Stimulated activated CD4-positive, alpha-beta T cell treated with anti-CD3 and anti-CD28 coated beads, Interleukin-12 subunit alpha, Interleukin-12 subunit beta, amount 100 ng/mL, for 4 hours (primary cell): ENCODE data around the gene MAML1.
"Not testable (repeated sequence)": the region's sequence is repeated elsewhere in the genome, so short reads cannot be mapped to it uniquely, and the experiment has no call there.

Source experiments
- DNase-seq: peaks from one replicate; pipeline ENCODE4 v3.0.0-alpha.2; 2020

The MAML1 gene

GRCh38 chr5:179769796-179770195 lies 37.2 kb downstream of the MAML1 start:
- DNase-seq = no peak

GRCh38 chr5:179771311-179771895 lies 38.8 kb downstream of the MAML1 start:
- DNase-seq = no peak

GRCh38 chr5:179772351-179772750 lies 39.7 kb downstream of the MAML1 start:
- no peak for DNase-seq

GRCh38 chr5:179773686-179774040 lies 41.0 kb downstream of the MAML1 start:
- no peak for DNase-seq

GRCh38 chr5:179774442-179774841 lies 41.8 kb downstream of the MAML1 start:
- no peak for DNase-seq

DNA sequence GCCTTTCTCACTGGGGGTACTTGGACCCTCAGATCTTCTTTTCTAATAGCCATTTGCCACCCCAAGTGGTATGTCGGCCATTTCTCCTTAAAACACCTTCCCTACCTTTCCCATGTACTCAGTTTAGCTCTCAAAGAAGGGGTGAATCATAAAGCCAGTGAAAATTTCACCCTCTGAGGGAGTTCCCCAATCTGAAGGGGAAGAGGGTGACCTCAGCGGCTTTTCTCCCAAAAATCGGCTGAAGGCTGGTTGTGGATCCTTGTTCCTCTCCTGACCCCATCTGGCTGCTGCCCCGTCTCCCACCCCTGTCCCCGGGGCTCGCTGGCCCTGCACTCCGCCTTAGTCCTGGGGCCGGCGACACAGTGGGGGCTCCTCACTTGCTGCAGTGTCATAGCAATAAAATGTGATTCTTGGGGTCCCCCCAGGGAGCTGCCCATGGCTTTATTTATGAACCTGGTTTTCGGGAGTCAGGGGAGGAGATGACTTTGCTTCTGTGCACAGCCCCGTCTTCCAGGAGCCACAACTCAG lies 43.9 kb downstream of the MAML1 start:
- no peak for DNase-seq

GRCh38 chr5:179777456-179777855 lies 44.8 kb downstream of the MAML1 start:
- no peak for DNase-seq

DNA sequence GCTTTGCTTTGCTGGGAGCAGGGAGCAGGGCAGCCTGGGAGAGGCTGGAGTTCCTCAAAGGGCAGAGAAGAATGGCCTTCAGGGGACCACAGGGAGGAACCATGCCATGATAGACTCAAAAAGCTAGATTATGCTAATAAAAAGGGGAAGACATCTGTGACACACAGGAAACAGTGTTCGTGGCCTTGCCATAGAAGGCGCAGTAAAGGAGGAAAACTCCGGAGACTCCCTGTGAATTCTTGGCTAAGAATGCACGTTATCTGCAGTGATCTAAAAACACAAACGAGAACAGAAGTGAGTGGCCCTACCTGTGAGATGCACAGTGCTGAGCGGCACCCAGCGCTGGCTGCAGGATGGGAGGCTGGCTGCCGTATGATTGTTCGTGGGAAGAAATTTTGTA lies 45.3 kb downstream of the MAML1 start:
- DNase-seq = no peak

DNA sequence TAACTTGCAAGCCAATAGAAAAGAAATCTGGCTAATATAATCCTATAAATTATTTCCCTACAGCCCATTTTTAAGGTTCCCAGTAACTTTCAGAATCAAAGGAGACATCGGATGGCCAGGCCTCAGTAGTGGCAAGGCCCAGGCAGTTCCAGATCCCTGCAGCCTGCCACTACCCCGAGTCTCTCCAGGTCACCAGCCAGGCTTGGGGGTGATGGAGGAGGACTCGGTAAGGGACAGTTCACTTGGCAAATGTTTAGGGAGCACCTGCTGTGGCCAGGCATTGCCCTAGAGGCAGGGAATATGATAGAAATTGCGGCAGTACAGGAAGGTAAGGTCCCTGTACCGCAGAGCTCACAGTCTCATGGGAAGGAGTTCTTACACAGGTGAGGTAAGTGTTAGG lies 46.0 kb downstream of the MAML1 start:
- DNase-seq = no peak

DNA sequence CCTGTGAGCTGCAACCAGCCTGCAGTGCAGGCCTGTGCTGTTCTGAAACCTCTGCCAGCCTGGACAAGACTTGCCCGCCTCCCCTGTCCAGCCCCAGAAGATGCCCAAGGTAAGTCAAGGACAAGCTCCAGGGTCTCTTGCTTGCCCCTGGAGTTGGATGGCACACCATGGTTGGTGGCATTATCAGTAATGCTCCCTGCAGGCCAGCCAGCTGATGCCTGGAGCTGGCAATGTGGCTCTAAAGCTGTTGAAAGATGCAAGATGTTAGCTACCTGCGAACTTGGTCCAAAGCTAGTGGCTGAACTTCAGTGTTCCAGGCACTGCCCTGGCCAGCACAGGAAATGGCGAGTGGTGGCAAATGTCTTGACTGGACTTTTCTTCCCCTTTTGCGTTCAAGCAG lies 47.2 kb downstream of the MAML1 start:
- DNase-seq = no peak

DNA sequence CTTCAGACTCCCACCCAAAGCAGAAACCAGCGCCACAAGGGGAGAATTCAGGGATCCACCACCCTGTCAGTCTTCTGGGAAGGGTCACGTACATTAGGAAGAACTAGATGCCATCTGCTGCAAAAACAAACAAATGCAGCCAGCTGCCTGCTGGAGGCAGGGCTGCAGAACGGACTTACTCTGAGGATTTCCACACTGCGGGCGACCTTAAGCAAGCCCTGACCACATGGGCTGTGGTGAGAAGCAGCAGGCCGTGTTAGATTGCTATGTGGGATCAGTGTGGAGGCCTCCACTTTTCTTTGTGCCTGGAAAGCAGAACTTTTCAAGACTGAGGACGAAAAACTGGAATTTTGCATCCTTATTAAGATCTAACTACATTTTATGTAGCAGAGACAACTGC lies 47.7 kb downstream of the MAML1 start:
- no peak for DNase-seq

DNA sequence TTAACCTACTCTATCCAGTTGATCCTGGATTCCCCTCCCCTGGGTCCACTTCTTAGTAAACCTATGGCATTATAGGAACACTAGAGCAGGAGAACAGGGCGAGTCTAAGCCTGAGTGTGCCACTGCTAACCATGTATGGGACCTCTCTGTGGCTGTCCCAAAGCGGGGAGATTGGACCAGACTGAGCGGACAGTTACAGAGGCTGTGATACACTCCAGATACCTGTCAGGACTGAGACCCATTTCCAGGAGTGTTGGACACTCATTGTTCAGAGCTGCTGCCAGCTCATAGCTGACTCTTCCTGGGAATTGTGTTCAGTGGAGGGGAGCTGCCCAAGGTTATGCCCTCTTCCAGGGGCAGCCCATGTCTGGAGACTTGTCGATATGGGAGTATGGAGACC lies 49.2 kb downstream of the MAML1 start:
- no peak for DNase-seq

- no peak for DNase-seq
Measured at GRCh38 chr5:179783128-179783527, 50.5 kb downstream of the MAML1 start.

DNA sequence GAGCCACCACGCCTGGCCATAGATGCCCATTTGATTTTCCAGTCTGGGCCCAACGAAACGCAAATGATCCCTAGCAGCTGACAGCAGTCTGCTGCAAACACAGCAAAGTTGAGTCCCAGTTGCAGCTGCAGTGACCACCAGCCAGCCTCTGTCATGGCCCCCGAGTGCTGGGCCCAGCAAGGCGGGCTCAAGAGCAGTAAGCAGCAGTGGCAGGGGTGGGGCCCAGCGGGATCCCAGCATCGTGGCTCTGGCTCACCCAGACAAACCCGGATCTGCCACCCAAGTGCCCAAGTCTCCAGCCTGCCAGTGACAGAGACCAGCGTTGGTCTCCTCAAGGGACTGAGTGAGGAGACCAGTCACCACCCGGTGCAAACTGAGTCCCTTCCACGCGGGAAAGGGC lies 54.2 kb downstream of the MAML1 start:
- DNase-seq = no peak

GRCh38 chr5:179788193-179788854 lies 55.7 kb downstream of the MAML1 start:
- no peak for DNase-seq

- not testable (repeated sequence) for DNase-seq
Measured at GRCh38 chr5:179789278-179789677, 56.7 kb downstream of the MAML1 start.

DNA sequence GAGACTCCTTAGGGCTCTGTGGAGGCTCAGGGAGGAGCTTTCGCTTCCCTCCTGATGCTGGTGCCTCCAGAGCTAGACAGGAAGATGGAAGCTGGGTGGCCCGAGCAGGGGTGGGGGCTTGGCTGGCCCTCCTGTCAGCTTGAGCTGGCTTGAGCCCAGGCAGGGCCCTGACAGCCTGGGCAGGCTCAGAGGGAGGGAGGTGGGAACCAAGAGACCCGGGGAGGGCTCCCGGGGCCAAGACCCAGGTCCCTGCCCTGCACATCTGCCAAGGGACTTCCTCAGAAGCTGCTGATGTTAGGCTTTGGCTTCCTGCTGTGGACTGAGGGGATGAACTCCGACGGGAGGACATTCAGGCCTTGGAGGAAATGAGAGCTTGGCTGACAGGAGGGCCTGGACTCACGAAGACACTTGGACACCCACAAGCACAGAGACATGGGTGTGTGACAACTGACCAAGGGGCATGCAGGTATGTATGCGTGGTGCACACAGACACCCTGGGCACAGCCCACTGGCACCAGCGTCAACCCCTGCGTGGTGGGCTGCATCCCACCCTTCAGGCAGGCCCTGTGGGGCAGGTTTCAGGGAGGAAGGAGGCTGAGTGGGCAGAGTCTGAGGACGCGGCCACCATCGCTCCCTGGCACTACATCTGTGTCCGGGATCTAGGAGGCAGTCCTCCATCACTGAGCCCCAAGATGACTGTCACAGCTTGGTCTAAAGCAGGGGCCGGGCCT lies 59.4 kb downstream of the MAML1 start:
- no peak for DNase-seq

- DNase-seq = no peak
Measured at GRCh38 chr5:179792612-179793467, 60.2 kb downstream of the MAML1 start.

DNA sequence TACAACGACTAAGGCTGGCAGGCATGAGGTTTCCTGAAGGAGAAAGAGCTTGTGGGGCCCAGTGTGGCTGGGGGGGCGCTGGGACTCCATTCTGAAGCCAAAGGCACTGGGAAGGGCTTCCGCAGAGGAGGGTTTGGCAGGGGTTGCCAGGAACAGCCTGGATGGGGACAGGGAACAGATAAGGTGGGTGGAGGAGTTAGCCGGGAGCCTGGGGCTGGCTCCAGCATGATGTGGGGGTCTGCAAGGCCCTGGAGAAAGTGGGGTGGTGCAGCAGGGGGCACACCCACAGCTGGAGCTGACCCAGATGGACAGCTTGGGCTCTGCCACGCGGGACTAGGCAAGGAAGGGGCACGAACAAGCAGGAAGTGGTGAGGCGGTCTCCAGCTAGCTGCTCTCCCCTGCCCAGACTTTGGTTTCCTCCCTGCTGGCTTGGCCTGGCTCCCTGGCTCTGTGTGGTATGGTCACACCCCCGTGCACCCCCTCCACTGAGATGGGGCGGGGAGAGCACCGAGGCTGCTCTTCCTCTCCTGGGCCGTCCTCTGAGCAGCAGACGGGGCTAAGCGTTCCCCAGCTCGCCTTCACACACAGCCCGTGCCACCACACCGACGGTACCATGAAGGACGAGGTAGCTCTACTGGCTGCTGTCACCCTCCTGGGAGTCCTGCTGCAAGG lies 61.0 kb downstream of the MAML1 start, which contains the start of gene LTC4S:
LTC4S (plus strand) TSS at position 519 of the 672 bp plus-strand sequence; CDS start at position 614, 95 bp downstream.
- DNase-seq = no peak

- DNase-seq = no peak
Measured at GRCh38 chr5:179794171-179794570, 61.5 kb downstream of the MAML1 start.

DNA sequence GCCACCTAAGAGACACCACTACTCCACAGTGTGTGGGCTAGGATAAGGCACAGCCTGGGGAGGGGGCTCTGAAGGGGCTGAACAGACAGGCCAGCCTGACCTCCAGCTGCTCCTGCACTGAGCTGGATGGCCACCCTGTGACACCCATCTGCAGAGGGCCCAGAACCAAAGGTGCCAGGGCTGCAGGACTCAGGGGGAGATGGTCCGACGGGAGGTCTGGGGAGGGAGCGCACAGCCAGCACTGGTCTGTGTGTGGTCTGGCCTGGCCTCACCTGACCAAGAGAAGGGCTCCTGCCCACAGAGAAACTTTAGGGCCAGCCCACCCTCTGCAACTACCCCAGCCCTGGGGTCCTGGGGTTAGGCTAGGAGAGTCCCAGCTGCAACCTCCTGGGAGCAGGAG lies 62.0 kb downstream of the MAML1 start:
- DNase-seq = no peak

- no peak for DNase-seq
Measured at GRCh38 chr5:179795049-179795862, 62.6 kb downstream of the MAML1 start.
